Measurements from ENCODE around the gene KRT5.

Gene KRT5

DNA sequence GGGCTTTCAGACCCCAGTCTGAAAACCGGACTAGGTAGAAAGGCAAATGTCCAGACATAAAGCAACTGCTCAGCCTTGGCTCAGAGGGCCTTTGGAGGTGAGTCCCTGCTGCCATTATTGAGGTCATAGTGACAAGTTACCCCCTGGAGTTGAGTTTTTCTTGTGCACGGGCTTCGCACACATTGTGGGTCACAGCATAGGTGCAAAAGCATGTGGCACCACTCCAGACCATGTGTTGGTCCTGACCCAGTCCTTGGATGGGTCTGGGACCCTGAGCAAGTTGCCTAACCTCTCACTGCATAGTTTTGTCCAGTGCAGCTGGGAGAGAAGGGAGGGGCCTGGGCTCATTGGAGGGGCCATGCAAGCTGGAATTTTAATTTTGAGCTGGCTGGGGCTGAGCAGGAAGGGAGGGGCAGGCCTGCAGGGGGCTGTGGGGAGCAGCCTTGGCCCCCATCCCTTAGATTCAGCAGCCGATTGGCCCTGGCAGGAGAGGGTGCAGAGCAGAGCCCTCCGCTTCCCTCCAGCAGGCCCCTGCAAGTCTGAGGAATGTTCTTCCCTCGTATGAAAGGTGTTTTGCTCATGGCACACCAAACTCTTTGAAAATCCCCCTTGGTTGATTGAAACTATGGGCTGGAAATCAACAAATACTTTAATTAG, 4.2 kb upstream of the KRT5 start:
- Histone ChIP-seq H3K4me3 (ENCODE audit: low read length) (no peak overlapping the region), H3K9ac (ENCODE audit: low read length) (no peak overlapping the region), H3K27ac (ENCODE audit: low read depth, low read length) (no peak overlapping the region), H3K4me1 (ENCODE audit: control insufficient read depth, insufficient read depth, low read length) (peaks cover 4% of the 10 kb centered on the region), H3K27me3 (ENCODE audit: control insufficient read depth, insufficient read depth, low read length) (peaks cover 3% of the 10 kb centered on the region), H3K36me3 (ENCODE audit: control insufficient read depth, insufficient read depth, low read length) (no peaks in the 10 kb centered on the region)

DNA sequence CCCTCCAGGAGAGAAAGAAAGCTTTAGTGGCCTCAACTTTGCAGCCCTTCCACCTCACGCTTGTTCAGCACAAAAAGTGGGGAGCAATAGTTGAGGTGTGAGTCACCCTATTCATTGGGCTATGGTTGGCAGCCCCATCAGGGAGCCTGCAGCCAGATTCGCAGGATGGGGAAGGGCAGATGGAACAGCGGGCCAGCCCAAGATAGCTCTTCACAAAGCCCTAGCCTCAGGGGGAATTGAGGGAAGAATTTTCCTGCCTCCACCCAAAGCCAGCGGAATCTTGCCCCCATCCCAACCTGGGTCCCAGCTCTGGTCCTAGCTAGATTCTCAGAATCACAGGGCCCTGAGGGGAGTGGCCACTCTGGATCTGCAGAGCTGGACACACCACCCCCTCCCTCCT, 3.6 kb upstream of the KRT5 start:
- H3K36me3 ChIP-seq (ENCODE audit: control insufficient read depth, insufficient read depth, low read length) = no peaks in the 10 kb centered on the region
- no peak overlapping the region for H3K9ac ChIP-seq (ENCODE audit: low read length)
- no peak overlapping the region for H3K27ac ChIP-seq (ENCODE audit: low read depth, low read length)
- H3K4me3 ChIP-seq (ENCODE audit: low read length) = no peak overlapping the region
- peaks cover 4% of the 10 kb centered on the region for H3K4me1 ChIP-seq (ENCODE audit: control insufficient read depth, insufficient read depth, low read length)
- peaks cover 3% of the 10 kb centered on the region for H3K27me3 ChIP-seq (ENCODE audit: control insufficient read depth, insufficient read depth, low read length)

DNA sequence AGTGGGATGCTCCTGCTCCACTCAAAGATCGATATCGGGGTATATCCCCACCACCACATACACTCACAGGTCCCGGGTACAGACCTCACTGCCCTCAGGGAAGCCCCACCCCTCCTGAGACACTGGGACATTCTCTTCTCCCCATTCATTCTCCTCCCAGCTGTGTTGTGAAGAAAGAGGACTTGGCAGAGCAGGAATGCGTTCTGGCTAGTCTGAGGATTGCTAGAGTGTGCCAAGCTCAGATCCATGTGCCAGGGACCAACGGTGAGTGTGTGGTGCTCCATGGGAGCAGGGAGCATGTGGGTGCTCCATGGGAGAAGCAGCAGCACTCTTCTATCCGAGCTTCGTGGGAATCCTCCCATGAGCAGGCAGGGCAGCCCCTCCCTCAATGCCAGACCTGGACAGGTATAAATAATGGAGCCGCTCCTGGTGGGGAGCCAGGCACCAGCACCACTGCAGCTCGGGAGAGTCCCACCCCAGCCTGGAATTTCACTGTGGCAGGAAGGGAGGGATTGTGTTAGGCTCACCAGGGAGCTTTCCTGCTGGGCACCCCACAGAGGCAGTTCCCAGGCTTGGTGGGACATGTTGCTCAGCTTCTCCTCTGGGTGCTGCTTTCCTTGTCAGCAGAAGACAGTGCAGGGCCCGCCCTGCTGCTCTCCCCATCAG, 2.3 kb upstream of the KRT5 start:
- Histone ChIP-seq H3K27me3 (ENCODE audit: control insufficient read depth, insufficient read depth, low read length) (peaks cover 3% of the 10 kb centered on the region), H3K36me3 (ENCODE audit: control insufficient read depth, insufficient read depth, low read length) (no peaks in the 10 kb centered on the region), H3K4me3 (ENCODE audit: low read length) (no peak overlapping the region), H3K27ac (ENCODE audit: low read depth, low read length) (no peak overlapping the region), H3K9ac (ENCODE audit: low read length) (no peak overlapping the region), H3K4me1 (ENCODE audit: control insufficient read depth, insufficient read depth, low read length) (peaks cover 4% of the 10 kb centered on the region)

DNA sequence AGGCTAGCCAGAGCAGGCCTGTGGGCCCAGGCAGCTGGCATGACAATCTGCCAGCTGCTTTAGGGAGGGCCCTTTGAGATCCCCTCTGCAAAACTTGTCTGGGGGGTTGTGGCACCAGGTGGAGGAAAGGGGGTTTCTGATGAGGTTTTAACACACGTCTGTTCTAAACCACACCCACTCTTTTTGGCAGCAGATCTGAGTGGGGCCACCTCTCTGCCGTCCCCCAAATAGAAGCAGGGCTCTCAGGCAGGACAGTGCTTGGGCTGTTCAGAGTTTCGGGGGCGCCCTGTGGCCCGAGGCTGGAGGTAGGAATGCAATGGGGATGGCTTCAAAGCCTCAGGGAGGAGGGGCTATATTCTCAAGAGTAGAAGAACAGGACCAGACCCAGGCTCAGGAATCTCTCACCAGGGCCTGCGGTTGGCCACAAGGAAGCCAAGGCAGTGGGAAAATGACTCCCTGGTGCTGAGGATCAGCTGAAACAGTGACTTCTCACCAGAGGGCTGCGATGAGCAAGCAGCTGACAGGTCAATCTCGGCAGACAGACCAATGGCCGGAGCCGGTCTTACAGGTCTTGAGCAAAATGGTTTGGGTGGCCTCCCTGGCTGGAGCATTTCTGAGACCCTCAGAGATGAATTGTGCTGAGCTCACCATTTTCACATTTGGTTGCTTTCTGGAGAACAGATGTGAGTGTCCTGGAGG, 1.5 kb upstream of the KRT5 start:
- Histone ChIP-seq H3K27ac (ENCODE audit: low read depth, low read length) (no peak overlapping the region), H3K9ac (ENCODE audit: low read length) (no peak overlapping the region), H3K4me1 (ENCODE audit: control insufficient read depth, insufficient read depth, low read length) (peaks cover 4% of the 10 kb centered on the region), H3K27me3 (ENCODE audit: control insufficient read depth, insufficient read depth, low read length) (peaks cover 3% of the 10 kb centered on the region), H3K36me3 (ENCODE audit: control insufficient read depth, insufficient read depth, low read length) (no peaks in the 10 kb centered on the region), H3K4me3 (ENCODE audit: low read length) (no peak overlapping the region)

GRCh38 chr12:52521175-52521567, 977 bp upstream of the KRT5 start:
- peaks cover 6% of the 10 kb centered on the region for H3K4me1 ChIP-seq (ENCODE audit: control insufficient read depth, insufficient read depth, low read length)
- no peak overlapping the region for H3K9ac ChIP-seq (ENCODE audit: low read length)
- H3K4me3 ChIP-seq (ENCODE audit: low read length) = no peak overlapping the region
- no peaks in the 10 kb centered on the region for H3K36me3 ChIP-seq (ENCODE audit: control insufficient read depth, insufficient read depth, low read length)
- H3K27ac ChIP-seq (ENCODE audit: low read depth, low read length) = no peak overlapping the region
- peaks cover 3% of the 10 kb centered on the region for H3K27me3 ChIP-seq (ENCODE audit: control insufficient read depth, insufficient read depth, low read length)

GRCh38 chr12:52519387-52519703, 849 bp downstream of the KRT5 start:
- peaks cover 3% of the 10 kb centered on the region for H3K27me3 ChIP-seq (ENCODE audit: control insufficient read depth, insufficient read depth, low read length)
- H3K9ac ChIP-seq (ENCODE audit: low read length) = no peak overlapping the region
- H3K4me3 ChIP-seq (ENCODE audit: low read length) = no peak overlapping the region
- H3K4me1 ChIP-seq (ENCODE audit: control insufficient read depth, insufficient read depth, low read length) = peaks cover 9% of the 10 kb centered on the region
- H3K36me3 ChIP-seq (ENCODE audit: control insufficient read depth, insufficient read depth, low read length) = no peaks in the 10 kb centered on the region
- no peak overlapping the region for H3K27ac ChIP-seq (ENCODE audit: low read depth, low read length)

GRCh38 chr12:52518574-52519386, 1.4 kb downstream of the KRT5 start:
- Histone ChIP-seq H3K4me3 (ENCODE audit: low read length) (no peak overlapping the region), H3K27me3 (ENCODE audit: control insufficient read depth, insufficient read depth, low read length) (no peaks in the 10 kb centered on the region), H3K36me3 (ENCODE audit: control insufficient read depth, insufficient read depth, low read length) (no peaks in the 10 kb centered on the region), H3K4me1 (ENCODE audit: control insufficient read depth, insufficient read depth, low read length) (peaks cover 9% of the 10 kb centered on the region), H3K9ac (ENCODE audit: low read length) (no peak overlapping the region), H3K27ac (ENCODE audit: low read depth, low read length) (no peak overlapping the region)

DNA sequence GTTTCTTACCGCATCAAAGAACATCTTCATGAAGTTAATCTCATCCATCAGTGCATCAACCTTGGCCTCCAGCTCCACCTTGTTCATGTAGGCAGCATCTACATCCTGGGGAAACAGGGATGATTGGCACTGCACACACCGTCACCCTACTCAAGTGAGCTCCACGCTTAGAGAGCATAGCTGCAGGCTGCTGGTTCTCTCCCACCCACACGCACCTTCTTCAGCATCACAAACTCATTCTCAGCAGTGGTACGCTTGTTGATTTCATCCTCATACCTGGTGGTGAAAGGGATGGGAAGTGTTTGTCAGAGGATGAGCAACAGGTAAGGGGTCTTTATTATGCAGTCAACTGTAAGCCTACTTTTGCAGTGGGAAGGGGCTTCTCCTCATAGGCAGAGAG, 2.3 kb downstream of the KRT5 start:
- Histone ChIP-seq H3K36me3 (ENCODE audit: control insufficient read depth, insufficient read depth, low read length) (no peaks in the 10 kb centered on the region), H3K27me3 (ENCODE audit: control insufficient read depth, insufficient read depth, low read length) (no peaks in the 10 kb centered on the region), H3K4me3 (ENCODE audit: low read length) (no peak overlapping the region), H3K27ac (ENCODE audit: low read depth, low read length) (no peak overlapping the region), H3K9ac (ENCODE audit: low read length) (no peak overlapping the region), H3K4me1 (ENCODE audit: control insufficient read depth, insufficient read depth, low read length) (peaks cover 9% of the 10 kb centered on the region)

GRCh38 chr12:52517005-52517835, 3.0 kb downstream of the KRT5 start:
- H3K4me3 ChIP-seq (ENCODE audit: low read length) = no peak overlapping the region
- H3K4me1 ChIP-seq (ENCODE audit: control insufficient read depth, insufficient read depth, low read length) = peaks cover 9% of the 10 kb centered on the region
- no peaks in the 10 kb centered on the region for H3K27me3 ChIP-seq (ENCODE audit: control insufficient read depth, insufficient read depth, low read length)
- H3K36me3 ChIP-seq (ENCODE audit: control insufficient read depth, insufficient read depth, low read length) = no peaks in the 10 kb centered on the region
- no peak overlapping the region for H3K27ac ChIP-seq (ENCODE audit: low read depth, low read length)
- H3K9ac ChIP-seq (ENCODE audit: low read length) = no peak overlapping the region

DNA sequence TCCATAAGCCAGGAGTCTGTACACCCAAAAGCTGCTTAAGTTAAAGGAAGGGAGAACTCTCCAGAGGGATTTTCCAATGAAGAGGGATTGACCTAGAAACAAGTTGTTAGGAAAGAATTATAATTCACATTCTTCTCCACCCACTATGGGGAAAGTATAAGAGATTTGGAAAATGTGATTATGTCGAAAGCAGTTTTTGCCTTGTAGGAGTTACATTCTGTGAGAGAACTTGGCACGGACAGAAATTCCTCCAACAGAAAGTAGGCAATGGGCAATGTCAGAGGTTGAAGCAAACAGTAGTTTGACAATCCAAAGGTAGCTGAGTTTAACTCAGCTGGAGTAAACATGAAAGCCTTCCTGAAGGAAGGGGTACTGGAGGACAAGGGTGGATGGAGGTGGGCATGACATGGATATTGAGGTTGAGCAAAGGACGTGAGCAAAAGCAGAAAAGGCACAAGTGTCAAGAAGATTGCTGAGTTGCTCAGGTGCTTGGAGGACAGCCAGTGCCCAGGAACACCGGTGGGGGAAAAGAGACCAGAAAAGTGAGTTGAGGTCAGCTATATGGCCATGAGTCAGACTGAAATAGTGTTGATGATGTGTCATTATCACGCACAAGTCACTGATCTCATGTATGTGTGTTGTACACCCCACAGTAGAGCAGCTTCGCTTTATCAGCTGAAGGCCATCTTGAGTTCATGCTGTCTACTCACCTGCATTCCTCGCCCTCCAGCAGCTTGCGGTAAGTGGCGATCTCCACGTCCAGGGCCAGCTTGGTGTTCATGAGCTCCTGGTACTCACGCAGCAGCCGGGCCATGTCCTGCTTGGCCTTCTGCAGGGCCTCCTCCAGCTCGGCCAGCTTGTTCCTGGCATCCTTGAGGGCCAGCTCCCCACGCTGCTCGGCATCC, 4.0 kb downstream of the KRT5 start:
- no peaks in the 10 kb centered on the region for H3K27me3 ChIP-seq (ENCODE audit: control insufficient read depth, insufficient read depth, low read length)
- H3K9ac ChIP-seq (ENCODE audit: low read length) = no peak overlapping the region
- H3K4me1 ChIP-seq (ENCODE audit: control insufficient read depth, insufficient read depth, low read length) = peaks cover 5% of the 10 kb centered on the region
- H3K36me3 ChIP-seq (ENCODE audit: control insufficient read depth, insufficient read depth, low read length) = no peaks in the 10 kb centered on the region
- H3K4me3 ChIP-seq (ENCODE audit: low read length) = no peak overlapping the region
- peak overlapping the region; percentile 17 for H3K27ac ChIP-seq (ENCODE audit: low read depth, low read length)

GRCh38 chr12:52515319-52515646, 4.9 kb downstream of the KRT5 start:
- peaks cover 5% of the 10 kb centered on the region for H3K4me1 ChIP-seq (ENCODE audit: control insufficient read depth, insufficient read depth, low read length)
- H3K27ac ChIP-seq (ENCODE audit: low read depth, low read length) = no peak overlapping the region
- no peak overlapping the region for H3K4me3 ChIP-seq (ENCODE audit: low read length)
- no peak overlapping the region for H3K9ac ChIP-seq (ENCODE audit: low read length)
- no peaks in the 10 kb centered on the region for H3K36me3 ChIP-seq (ENCODE audit: control insufficient read depth, insufficient read depth, low read length)
- H3K27me3 ChIP-seq (ENCODE audit: control insufficient read depth, insufficient read depth, low read length) = no peaks in the 10 kb centered on the region

Data from rectal smooth muscle tissue (tissue), 1 donor.